Dermis blood vessel endothelial cell (primary cell): ENCODE data around the gene ATP6V1E1. TPM values are rescaled to one million over a fixed set of nuclear protein-coding genes. Genes with fewer than 3 reads are reported as not detected.
"Not testable (repeated sequence)": the region's sequence is repeated elsewhere in the genome, so short reads cannot be mapped to it uniquely, and the experiment has no call there.

Source experiments
- DNase-seq: peaks from one replicate; pipeline ENCODE4 v3.0.0; 2010
- total RNA-seq: library from RNA; depleted of rRNA; stranded (reverse); fragments of >200 nt; gene quantifications from 2 replicates; pipeline ENCODE4 v1.2.3, GENCODE V29; 2014

Gene ATP6V1E1
- 139 and 140 TPM in 2 replicates for total RNA-seq

DNA sequence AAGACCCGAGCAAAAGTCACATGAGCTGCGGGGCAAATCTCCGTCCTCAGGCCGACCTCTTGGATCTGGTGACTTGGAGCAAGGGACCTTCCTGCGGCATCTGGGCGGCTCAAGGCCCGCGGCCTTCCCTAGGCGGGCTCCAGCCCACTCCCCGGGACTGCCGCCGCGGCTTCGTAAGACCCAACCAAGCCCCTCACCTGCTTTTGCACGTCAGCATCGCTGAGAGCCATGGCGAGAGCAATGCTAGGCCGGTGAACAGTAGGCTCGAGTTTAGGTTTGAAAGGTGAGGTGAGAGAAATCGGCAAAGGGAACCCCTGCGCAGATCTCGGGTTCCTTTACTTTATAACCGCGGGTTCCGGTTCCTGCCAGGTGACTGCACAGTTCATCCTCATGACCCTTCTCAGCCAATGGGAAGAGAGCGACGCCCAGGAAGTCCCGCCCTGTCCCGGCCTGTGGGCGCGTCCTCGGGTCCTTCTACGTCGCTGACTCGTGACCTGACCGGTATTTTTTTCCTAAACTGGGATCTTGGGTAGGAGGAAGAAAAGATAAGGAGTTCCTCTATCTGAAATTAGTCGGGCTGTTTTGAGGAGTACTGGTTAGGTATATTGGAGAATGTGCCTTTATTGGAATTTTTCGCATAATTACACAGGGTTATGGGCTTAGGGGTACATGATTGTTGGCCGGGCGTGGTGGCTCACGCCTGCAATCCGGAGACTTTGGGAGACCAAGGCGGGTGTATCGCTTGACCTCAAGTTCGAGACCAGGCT lies at the start of gene ATP6V1E1:
Gene ATP6V1E1 (minus strand): TSS at position 344 of the 767 bp plus-strand sequence. CDS start 114 bp downstream, at position 230.
- peak; percentile 98 for DNase-seq

GRCh38 chr22:17675584-17675983 lies 47.0 kb upstream of the ATP6V1E1 start:
- DNase-seq: no peak

GRCh38 chr22:17674152-17674551 lies 45.6 kb upstream of the ATP6V1E1 start:
- DNase-seq: no peak

DNA sequence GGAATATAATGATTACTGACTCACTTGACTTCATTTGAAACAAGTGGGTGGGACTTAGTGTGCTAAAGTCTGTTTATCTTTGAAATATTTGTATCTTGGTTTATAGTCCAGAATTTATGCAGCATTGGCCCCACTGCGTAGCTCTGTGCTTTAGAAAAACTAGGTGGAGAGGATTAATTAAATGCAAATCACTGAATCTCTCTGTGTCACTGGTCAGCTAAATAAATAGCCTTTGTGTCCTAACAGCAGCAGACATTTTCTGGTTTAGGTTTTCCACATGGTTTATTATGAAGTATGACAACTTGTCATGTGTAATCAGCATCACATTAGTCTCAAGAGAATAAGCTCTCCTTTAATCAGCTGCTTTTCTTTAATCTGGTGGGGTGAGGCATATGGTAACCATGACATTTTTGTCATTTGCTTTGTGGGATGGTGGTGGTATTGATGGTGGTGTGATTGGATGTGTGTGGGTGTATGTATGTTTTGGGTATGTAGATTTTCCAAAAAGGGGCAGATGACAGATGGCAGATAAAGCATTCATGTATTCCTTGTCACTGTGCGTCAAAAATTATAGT lies 44.0 kb upstream of the ATP6V1E1 start:
- DNase-seq: no peak

- DNase-seq: not testable (repeated sequence)
Observed at GRCh38 chr22:17671521-17672092, 43.1 kb upstream of the ATP6V1E1 start.

GRCh38 chr22:17665854-17666253 lies 37.3 kb upstream of the ATP6V1E1 start:
- DNase-seq: no peak

DNA sequence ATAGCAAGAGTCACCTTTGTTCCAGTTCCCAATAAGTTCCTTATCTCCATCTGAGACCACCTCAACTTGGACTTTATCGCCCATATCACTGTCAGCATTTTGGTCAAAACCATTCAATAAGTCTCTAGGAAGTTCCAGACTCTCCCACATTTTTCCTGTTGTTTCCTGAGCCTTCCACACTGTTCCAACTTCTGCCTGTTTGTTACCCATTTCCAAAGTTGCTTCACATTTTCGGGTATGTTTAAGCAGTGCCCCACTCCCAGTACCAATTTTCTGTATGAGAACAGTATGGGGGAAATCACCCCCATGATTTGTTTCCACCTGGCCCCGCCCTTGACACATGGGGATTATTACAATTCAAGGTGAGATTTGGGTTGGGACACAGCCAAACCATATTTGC lies 36.7 kb upstream of the ATP6V1E1 start:
- DNase-seq: no peak

DNA sequence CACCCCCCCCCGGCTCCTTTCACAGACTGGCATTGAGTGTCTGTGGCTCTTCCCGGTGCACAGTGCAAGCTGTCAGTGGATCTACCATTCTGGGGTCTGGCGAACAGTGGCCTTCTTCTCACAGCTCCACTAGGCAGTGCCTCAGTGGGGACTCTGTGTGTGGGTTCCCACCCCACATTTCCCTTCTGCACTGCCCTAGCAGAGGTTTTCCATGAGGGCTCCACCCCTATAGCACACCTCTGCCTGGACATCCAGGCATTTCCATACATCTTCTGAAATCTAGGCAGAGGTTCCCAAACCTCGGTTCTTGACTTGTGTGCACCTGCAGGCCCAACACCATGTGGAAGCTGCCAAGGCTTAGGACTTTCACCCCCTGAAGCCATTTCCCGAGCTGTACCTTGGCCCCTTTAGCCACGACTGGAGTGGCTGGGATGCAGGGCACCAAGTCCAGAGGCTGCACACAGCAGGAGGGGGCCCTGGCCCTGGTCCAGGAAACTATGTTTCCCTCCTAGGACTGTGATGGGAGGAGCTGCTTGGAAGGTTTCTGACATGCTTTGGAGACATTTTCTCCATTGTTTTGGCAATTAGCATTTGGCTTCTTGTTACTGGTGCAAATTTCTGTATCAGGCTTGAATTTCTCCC lies 36.0 kb upstream of the ATP6V1E1 start:
- DNase-seq: no peak

GRCh38 chr22:17656870-17657395 lies 28.4 kb upstream of the ATP6V1E1 start:
- no peak for DNase-seq

GRCh38 chr22:17655289-17655688 lies 26.7 kb upstream of the ATP6V1E1 start:
- no peak for DNase-seq

GRCh38 chr22:17648569-17648968 lies 20.0 kb upstream of the ATP6V1E1 start:
- DNase-seq: no peak

GRCh38 chr22:17647991-17648390 lies 19.4 kb upstream of the ATP6V1E1 start:
- no peak for DNase-seq

GRCh38 chr22:17647452-17647851 lies 18.9 kb upstream of the ATP6V1E1 start:
- DNase-seq: no peak

GRCh38 chr22:17642357-17642756 lies 13.8 kb upstream of the ATP6V1E1 start:
- not testable (repeated sequence) for DNase-seq

DNA sequence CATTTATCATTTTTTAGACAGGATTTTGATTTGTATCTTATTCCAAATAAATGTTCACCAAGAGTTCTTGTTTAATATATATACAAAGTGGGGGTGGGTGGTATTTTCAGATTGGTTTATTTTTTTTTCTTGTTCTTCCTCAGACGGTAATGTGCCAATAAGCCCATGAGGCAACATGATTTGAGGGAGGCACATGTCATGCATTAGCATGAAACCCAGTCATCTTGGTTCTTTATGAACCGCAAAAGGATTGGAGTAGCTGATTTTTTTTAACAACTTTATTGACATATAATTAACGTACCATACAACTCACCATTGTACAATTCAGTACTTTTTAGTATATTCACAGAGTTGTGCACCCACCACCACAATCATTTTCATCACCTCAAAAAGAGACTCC lies 12.7 kb upstream of the ATP6V1E1 start:
- no peak for DNase-seq

GRCh38 chr22:17639247-17639741 lies 10.7 kb upstream of the ATP6V1E1 start:
- peak; percentile 60 for DNase-seq

DNA sequence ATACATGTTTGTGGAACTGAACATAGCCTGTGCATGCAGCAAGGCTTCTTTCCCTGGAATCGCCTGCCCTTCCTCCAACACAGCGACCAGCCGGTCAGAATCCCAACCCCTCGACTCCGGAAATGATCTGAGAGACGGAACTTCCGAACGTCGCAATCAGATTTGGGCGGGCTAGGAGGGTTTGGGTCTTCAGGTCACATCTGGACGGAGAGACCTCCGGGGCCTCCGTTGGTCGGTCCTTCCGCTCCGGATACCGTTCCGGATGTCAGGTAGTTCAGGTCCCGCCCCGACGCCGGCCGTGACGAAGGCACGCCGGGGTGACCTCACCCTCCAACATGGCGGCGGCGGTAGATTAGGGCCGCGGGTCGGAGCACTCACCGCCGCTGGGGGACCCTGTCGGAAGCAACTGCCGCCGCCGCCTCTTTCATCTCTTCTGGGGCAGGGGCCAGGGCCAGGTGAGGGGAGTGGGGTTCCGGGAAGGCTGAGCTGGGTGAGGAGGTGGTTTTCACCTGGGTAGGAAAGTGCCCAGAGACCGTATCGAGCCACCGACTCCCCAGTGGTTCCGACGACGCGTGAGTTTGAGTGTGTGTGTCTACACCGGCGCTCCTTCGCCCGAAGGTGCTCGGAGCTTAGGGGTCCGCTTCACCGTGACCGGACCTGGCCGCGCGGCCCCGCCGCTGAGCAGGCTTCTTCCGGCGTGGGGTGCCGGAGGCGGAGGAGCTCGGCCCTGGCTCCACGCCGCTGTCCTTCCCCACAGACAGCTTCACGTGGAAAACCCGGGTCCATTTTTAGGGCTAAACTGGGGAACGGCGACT lies 10.1 kb upstream of the ATP6V1E1 start, which contains the start of gene BCL2L13:
Gene BCL2L13 (plus strand): TSS at position 326 of the 815 bp plus-strand sequence. CDS start 16,955 bp downstream, outside the sequence.
- peak; percentile 92 for DNase-seq

DNA sequence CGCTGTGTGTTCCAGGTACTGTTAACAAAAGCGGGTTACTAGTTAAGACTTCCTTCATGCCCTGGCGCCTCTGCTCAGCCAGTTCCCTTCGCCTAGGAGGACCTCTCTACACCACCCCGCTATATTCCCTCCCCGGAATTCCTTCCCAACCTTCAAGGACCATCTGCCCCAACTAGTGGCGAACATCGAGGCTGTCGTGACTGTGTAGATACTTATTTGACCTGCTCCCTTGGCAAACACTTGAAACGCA lies 9.6 kb upstream of the ATP6V1E1 start:
- DNase-seq: no peak

- DNase-seq: no peak
Observed at GRCh38 chr22:17637490-17638181, 9.1 kb upstream of the ATP6V1E1 start.

DNA sequence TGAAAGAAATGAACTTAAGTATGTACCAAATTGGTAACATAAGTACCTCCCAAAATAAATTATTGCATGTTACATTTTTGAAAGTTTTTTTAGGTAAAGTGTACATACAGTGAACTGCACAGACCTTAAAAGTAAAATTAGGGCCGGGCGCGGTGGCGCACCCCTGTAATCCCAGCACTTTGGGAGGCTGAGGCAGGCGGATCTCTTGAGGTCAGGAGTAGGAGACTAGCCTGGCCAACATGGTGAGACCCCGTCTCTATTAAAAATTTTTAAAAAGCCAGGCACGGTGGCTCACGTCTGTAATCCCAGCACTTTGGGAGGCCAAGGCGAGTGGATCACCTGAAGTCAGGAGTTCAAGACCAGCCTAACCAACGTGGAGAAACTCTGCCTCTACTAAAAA lies 8.3 kb upstream of the ATP6V1E1 start:
- not testable (repeated sequence) for DNase-seq

- peak; percentile 38 for DNase-seq
Observed at GRCh38 chr22:17634696-17635095, 6.1 kb upstream of the ATP6V1E1 start.

DNA sequence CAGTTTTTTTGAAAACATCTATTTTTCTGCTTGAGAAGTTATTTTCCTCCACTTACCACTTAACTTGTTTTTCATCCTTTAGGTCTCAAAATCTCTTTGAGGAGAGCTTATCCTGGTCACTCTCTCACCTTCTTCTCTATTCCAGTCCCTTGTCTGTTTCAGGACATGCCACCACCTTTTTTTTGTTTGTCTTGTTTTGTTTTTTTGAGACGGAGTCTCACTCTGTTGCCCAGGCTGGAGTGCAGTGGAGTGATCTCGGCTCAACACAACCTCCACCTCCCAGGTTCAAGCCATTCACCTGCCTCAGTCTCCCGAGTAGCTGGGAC lies 5.4 kb upstream of the ATP6V1E1 start:
- DNase-seq: no peak
